Mesenchymal stem cell (in vitro differentiated cells and primary cell): ENCODE measurements around the gene LUC7L2.

ENCODE experiments used
- DNase-seq: peaks from one replicate; pipeline ENCODE4 v3.0.0-alpha.2; 2013
- H2AFZ ChIP-seq: one replicate; pipeline ENCODE4 v1.6.1; 2013; ENCODE audit warnings: low read depth, mild to moderate bottlenecking, control low read depth, inconsistent platforms, low read length, moderate library complexity
- H2AK5ac ChIP-seq: 2 replicates; pipeline ENCODE4 v1.6.1; 2013; ENCODE audit warnings: low read length, moderate library complexity, mild to moderate bottlenecking, inconsistent platforms; ENCODE audit not compliant: severe bottlenecking
- H2BK120ac ChIP-seq: one replicate; pipeline ENCODE4 v1.6.1; 2013; ENCODE audit warnings: low read depth, mild to moderate bottlenecking, inconsistent platforms, low read length, moderate library complexity
- H2BK12ac ChIP-seq, 2 experiments: one replicate each; pipeline ENCODE4 v1.6.1; 2013; ENCODE audit warnings: inconsistent platforms in 2 of 2, low read length in 2 of 2, mild to moderate bottlenecking in 2 of 2, moderate library complexity in 2 of 2, control low read depth in 1 of 2
- H2BK15ac ChIP-seq: one replicate; pipeline ENCODE4 v1.6.1; 2013; ENCODE audit warnings: mild to moderate bottlenecking, low read depth, inconsistent platforms; ENCODE audit not compliant: poor library complexity, severe bottlenecking
- H2BK5ac ChIP-seq: 2 replicates; pipeline ENCODE4 v1.6.1; 2013; ENCODE audit warnings: low read depth, mild to moderate bottlenecking, low read length, control low read depth, inconsistent platforms; ENCODE audit not compliant: poor library complexity, severe bottlenecking
- H3K14ac ChIP-seq, 2 experiments: one replicate each; pipeline ENCODE4 v1.6.1; 2013; ENCODE audit warnings: inconsistent platforms in 2 of 2, low read length in 2 of 2, control low read depth in 1 of 2, mild to moderate bottlenecking in 1 of 2, moderate library complexity in 1 of 2
- H3K18ac ChIP-seq, 2 experiments: one replicate each; pipeline ENCODE4 v1.6.1; 2013; ENCODE audit warnings: inconsistent platforms in 2 of 2, low read length in 2 of 2, control low read depth in 1 of 2, low read depth in 1 of 2, mild to moderate bottlenecking in 1 of 2
- H3K23ac ChIP-seq, 2 experiments: one replicate each; pipeline ENCODE4 v1.6.1; 2013; ENCODE audit warnings: inconsistent platforms in 2 of 2, low read length in 2 of 2, mild to moderate bottlenecking in 2 of 2, moderate library complexity in 2 of 2, control low read depth in 1 of 2
- H3K27ac ChIP-seq: 2 replicates; pipeline ENCODE4 v1.5.1; 2013; ENCODE audit warnings: mild to moderate bottlenecking, moderate library complexity, low read length, control low read depth, inconsistent platforms; ENCODE audit not compliant: poor library complexity, severe bottlenecking
- H3K27me3 ChIP-seq, 2 experiments: 2 replicates each; pipeline versions ENCODE4 v1.6.1 to v1.7.0; 2013; ENCODE audit warnings: low read length in 2 of 2, mild to moderate bottlenecking in 2 of 2, moderate library complexity in 2 of 2, control low read depth in 1 of 2, inconsistent platforms in 1 of 2; ENCODE audit not compliant: control insufficient read depth in 1 of 2, insufficient read depth in 1 of 2
- H3K36me3 ChIP-seq, 2 experiments: 2 replicates each; pipeline versions ENCODE4 v1.6.1 to v1.7.0; 2013; ENCODE audit warnings: low read length in 2 of 2, control low read depth in 1 of 2, inconsistent platforms in 1 of 2, low read depth in 1 of 2, mild to moderate bottlenecking in 1 of 2; ENCODE audit not compliant: insufficient read depth in 2 of 2, control insufficient read depth in 1 of 2
- H3K4ac ChIP-seq, 2 experiments: one replicate each; pipeline ENCODE4 v1.6.1; 2013; ENCODE audit warnings: inconsistent platforms in 2 of 2, low read length in 2 of 2, mild to moderate bottlenecking in 2 of 2, moderate library complexity in 2 of 2, control low read depth in 1 of 2, low read depth in 1 of 2
- H3K4me1 ChIP-seq: 2 replicates; pipeline ENCODE4 v1.6.1; 2013; ENCODE audit warnings: low read depth, low read length, control low read depth; ENCODE audit not compliant: control insufficient read depth, insufficient read depth
- H3K4me2 ChIP-seq: 2 replicates; pipeline ENCODE4 v1.6.1; 2013; ENCODE audit warnings: low read length, mild to moderate bottlenecking, inconsistent platforms; ENCODE audit not compliant: poor library complexity, severe bottlenecking
- H3K4me3 ChIP-seq, 2 experiments: 2 replicates each; pipeline versions ENCODE4 v1.5.1 to v1.7.0; 2013; ENCODE audit warnings: low read length in 2 of 2, mild to moderate bottlenecking in 2 of 2, control low read depth in 1 of 2, low read depth in 1 of 2; ENCODE audit not compliant: insufficient read depth in 1 of 2
- H3K79me1 ChIP-seq: replicated peaks from 2 replicates; pipeline ENCODE4 v1.6.1; 2013; ENCODE audit warnings: mild to moderate bottlenecking, control low read depth, low read length, inconsistent platforms; ENCODE audit not compliant: poor library complexity, severe bottlenecking
- H3K9ac ChIP-seq: 2 replicates; pipeline ENCODE4 v1.7.0; 2013; ENCODE audit warnings: mild to moderate bottlenecking, low read length, moderate library complexity
- H3K9me3 ChIP-seq: 2 replicates; pipeline ENCODE4 v1.7.0; 2013; ENCODE audit warnings: mild to moderate bottlenecking, low read length; ENCODE audit not compliant: control insufficient read depth
- H4K8ac ChIP-seq: one replicate; pipeline ENCODE4 v1.6.1; 2013; ENCODE audit warnings: inconsistent platforms, mild to moderate bottlenecking, low read length, moderate library complexity
- H4K91ac ChIP-seq: one replicate; pipeline ENCODE4 v1.6.1; 2013; ENCODE audit warnings: mild to moderate bottlenecking, low read length, inconsistent platforms
- WGBS: methylation state at CpG from one replicate; pipeline ENCODE4 v1.1.7; 2013; ENCODE audit warnings: mixed read lengths; 5-methylcytosine and 5-hydroxymethylcytosine counted together

Gene LUC7L2

DNA sequence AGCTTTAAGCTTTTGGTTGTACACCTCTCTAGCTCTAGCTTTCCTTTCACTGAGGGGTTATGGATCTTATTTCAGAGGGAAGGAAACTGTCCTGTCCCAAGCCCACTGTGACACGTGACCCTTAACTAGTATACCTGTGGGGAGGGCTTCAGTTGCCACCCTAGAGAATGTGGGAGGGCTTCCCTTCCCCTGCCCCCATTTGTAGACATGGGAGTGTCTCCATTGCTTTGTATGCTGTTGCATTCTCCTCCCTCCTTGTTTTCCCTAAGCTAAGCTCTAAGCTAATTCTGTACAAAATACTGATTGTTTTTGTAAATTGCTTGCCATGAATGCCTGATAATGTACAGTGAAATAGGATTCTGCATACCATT lies 11.2 kb downstream of the LUC7L2 start:
- Histone ChIP-seq H3K4ac (no peak overlapping the region), H3K4me1 (no peaks in the 10 kb centered on the region), H2BK12ac (no peak overlapping the region), H4K8ac (no peak overlapping the region), H3K18ac (no peak overlapping the region), H3K79me1 (no peaks in the 10 kb centered on the region), H3K14ac (no peak overlapping the region), H2BK120ac (no peak overlapping the region), H3K27me3 (no peaks in the 10 kb centered on the region), H3K23ac (no peak overlapping the region), H3K9me3 (no peaks in the 10 kb centered on the region), H2BK5ac (no peak overlapping the region), H3K9ac (no peak overlapping the region), H4K91ac (no peak overlapping the region), H3K27ac (no peak overlapping the region), H3K4me3 (no peak overlapping the region), H3K4me2 (no peak overlapping the region), H2AFZ (no peak overlapping the region), H2BK15ac (no peak overlapping the region), H2AK5ac (no peak overlapping the region), H3K36me3 (peaks cover 0 to 37% of the 10 kb centered on the region in 2 experiments)
- DNase-seq: no peak
- 100% methylated on average over 1 of the region's 1 CpG for whole genome bisulfite sequencing

- Histone ChIP-seq H3K4me3 (no peak overlapping the region), H3K14ac (no peak overlapping the region), H2BK12ac (no peak overlapping the region), H2AK5ac (no peak overlapping the region), H4K91ac (no peak overlapping the region), H3K27ac (no peak overlapping the region), H2AFZ (no peak overlapping the region), H3K4me1 (no peaks in the 10 kb centered on the region), H3K79me1 (peaks cover 5% of the 10 kb centered on the region), H3K9ac (no peak overlapping the region), H3K23ac (no peak overlapping the region), H2BK120ac (no peak overlapping the region), H4K8ac (no peak overlapping the region), H2BK15ac (no peak overlapping the region), H3K18ac (no peak overlapping the region), H3K36me3 (peaks cover 8 to 52% of the 10 kb centered on the region in 2 experiments), H3K27me3 (no peaks in the 10 kb centered on the region), H3K9me3 (no peaks in the 10 kb centered on the region), H3K4me2 (no peak overlapping the region), H2BK5ac (no peak overlapping the region), H3K4ac (no peak overlapping the region)
- no peak for DNase-seq
- 98% methylated on average over 4 of the region's 6 CpGs for WGBS
Observed at GRCh38 chr7:139374246-139374645, 14.6 kb downstream of the LUC7L2 start.

- peaks cover 9% of the 10 kb centered on the region for H3K79me1 ChIP-seq
- H3K14ac ChIP-seq: no peak overlapping the region
- no peak overlapping the region for H2AFZ ChIP-seq
- no peak overlapping the region for H4K91ac ChIP-seq
- H3K9me3 ChIP-seq: no peaks in the 10 kb centered on the region
- H3K4me3 ChIP-seq: no peak overlapping the region
- H3K4me1 ChIP-seq: peaks cover 2% of the 10 kb centered on the region
- no peak overlapping the region for H3K18ac ChIP-seq
- H3K9ac ChIP-seq: no peak overlapping the region
- H3K4ac ChIP-seq: no peak overlapping the region
- no peak overlapping the region for H3K23ac ChIP-seq
- H2BK12ac ChIP-seq: no peak overlapping the region
- no peak for DNase-seq
- H2AK5ac ChIP-seq: no peak overlapping the region
- H3K4me2 ChIP-seq: no peak overlapping the region
- no peaks in the 10 kb centered on the region for H3K27me3 ChIP-seq
- H2BK15ac ChIP-seq: no peak overlapping the region
- WGBS: over 99% methylated on average over 6 of the region's 6 CpGs
- no peak overlapping the region for H2BK5ac ChIP-seq
- H2BK120ac ChIP-seq: no peak overlapping the region
- no peak overlapping the region for H4K8ac ChIP-seq
- peaks cover 25 to 75% of the 10 kb centered on the region in 2 experiments for H3K36me3 ChIP-seq
- H3K27ac ChIP-seq: no peak overlapping the region
Observed at GRCh38 chr7:139382439-139382838, 22.7 kb downstream of the LUC7L2 start.

GRCh38 chr7:139384611-139385010 lies 24.9 kb downstream of the LUC7L2 start:
- Histone ChIP-seq H4K91ac (no peak overlapping the region), H2BK12ac (no peak overlapping the region), H2AFZ (no peak overlapping the region), H3K27ac (no peak overlapping the region), H2BK15ac (no peak overlapping the region), H3K23ac (no peak overlapping the region), H2AK5ac (no peak overlapping the region), H2BK5ac (no peak overlapping the region), H3K27me3 (no peaks in the 10 kb centered on the region), H3K14ac (no peak overlapping the region), H4K8ac (no peak overlapping the region), H3K36me3 (peaks cover 19 to 79% of the 10 kb centered on the region in 2 experiments), H3K4me2 (no peak overlapping the region), H3K4ac (no peak overlapping the region), H3K9ac (no peak overlapping the region), H3K9me3 (no peaks in the 10 kb centered on the region), H3K4me3 (no peak overlapping the region), H3K18ac (no peak overlapping the region), H2BK120ac (no peak overlapping the region), H3K4me1 (peaks cover 2% of the 10 kb centered on the region), H3K79me1 (peaks cover 4% of the 10 kb centered on the region)
- no CpG with 5 or more reads among the region's 3 CpGs for WGBS
- no peak for DNase-seq
